B cell (primary cell): ENCODE results near the gene BTG2.

Source experiments
- EZH2 ChIP-seq: IDR thresholded peaks from 2 replicates; pipeline ENCODE4 v1.6.1; 2012; ENCODE audit warnings: borderline replicate concordance, low read depth, mild to moderate bottlenecking, moderate library complexity, low read length; ENCODE audit not compliant: insufficient read depth, poor library complexity, severe bottlenecking
- TF ChIP-seq, protein P1 (sequence below): fragments of 200-600 bp; IDR thresholded peaks from one replicate; pipeline ENCODE4 v1.8.0; 2022; ENCODE audit warnings: antibody characterized with exemption, mild to moderate bottlenecking

DNA sequence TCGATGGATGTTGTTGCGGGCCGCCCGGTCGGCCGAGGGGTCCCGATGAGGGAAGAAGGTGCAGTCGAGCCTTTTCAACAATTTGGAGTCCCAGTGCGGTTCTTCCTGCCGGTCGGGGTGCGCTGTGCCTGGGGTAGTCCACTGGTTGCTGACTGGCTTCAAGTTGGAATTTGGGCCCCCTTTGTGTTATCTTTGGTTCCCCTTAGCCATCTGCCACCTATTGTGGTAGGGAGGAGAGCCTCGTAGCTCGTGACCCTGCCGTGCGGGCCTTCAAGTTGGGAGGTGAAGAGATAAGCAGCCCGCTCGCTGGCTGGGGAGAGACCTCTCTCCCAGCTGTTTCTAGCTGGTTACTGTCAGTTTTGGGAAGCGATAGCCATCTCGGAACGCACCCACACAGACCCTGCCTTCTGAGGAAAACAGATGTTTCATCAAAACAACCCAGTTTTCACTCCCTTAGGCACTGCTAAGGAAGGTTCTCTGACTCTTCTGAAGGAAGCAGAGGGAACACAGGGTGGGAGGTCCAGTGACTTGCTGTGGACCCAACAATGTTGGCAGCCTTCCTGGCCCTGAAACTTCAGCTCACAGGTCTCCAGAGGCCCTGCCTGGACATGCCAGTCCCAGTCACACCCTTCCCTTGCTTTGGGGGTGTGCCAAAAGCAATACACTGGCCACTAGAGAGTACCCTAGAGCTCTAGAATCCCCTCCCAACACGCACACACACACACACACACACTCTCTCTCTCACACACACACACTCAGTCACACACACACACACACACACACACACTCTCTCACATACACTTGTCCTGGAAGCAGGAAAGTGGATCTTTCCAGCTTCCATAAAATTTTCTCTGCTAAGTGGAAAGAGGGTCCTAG lies 1.0 kb downstream of the BTG2 start:
- TF ChIP-seq, protein P1, sequence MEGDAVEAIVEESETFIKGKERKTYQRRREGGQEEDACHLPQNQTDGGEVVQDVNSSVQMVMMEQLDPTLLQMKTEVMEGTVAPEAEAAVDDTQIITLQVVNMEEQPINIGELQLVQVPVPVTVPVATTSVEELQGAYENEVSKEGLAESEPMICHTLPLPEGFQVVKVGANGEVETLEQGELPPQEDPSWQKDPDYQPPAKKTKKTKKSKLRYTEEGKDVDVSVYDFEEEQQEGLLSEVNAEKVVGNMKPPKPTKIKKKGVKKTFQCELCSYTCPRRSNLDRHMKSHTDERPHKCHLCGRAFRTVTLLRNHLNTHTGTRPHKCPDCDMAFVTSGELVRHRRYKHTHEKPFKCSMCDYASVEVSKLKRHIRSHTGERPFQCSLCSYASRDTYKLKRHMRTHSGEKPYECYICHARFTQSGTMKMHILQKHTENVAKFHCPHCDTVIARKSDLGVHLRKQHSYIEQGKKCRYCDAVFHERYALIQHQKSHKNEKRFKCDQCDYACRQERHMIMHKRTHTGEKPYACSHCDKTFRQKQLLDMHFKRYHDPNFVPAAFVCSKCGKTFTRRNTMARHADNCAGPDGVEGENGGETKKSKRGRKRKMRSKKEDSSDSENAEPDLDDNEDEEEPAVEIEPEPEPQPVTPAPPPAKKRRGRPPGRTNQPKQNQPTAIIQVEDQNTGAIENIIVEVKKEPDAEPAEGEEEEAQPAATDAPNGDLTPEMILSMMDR = no peak
- TF ChIP-seq EZH2 = no peak
